MV-4-11 (cell line): ENCODE measurements around the gene ZCWPW2.

ENCODE experiments used
- DNase-seq: peaks from one replicate; lab custom pipeline; 2025; lab: John Stamatoyannopoulos, UW

ZCWPW2 gene

DNA sequence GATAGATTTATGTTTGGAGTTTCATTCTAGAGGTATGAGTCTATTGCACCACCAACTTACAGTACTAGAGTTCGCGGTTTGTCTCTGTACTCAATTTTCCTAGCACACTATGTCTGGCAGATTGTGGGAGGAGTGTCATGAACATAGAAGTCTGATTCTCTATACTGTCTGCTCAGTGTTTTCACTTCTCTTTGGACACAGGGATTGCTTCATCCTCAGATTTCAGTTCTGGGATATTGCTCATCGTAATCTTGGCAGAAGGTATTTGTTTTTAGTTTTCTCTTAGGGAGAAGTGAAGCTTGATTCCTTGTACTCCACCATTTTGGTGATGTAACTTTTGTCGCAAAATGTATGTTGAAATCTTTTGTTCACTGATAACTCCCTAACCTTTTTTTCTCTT, 27.9 kb downstream of the ZCWPW2 start:
- peak; percentile 99 for DNase-seq

DNA sequence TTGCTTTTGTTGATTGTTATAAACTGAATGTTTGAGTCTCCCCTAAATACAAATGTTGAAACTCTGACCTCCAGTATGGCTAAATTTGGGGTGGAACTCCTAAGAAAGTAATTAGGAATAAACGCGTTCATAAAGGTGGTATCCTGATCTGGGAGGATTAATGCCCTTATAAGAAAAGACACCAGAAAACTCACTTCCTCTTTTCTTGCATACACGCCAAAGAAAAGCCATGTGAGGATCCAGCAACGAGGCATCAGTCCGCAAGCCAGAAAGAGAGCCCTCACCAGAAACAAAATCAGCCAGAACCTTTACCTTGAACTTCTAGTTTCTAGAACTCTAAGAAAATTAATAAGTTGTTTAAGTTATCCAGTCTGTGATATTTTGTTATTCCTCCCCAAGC, 37.5 kb downstream of the ZCWPW2 start:
- peak; percentile 69 for DNase-seq

DNA sequence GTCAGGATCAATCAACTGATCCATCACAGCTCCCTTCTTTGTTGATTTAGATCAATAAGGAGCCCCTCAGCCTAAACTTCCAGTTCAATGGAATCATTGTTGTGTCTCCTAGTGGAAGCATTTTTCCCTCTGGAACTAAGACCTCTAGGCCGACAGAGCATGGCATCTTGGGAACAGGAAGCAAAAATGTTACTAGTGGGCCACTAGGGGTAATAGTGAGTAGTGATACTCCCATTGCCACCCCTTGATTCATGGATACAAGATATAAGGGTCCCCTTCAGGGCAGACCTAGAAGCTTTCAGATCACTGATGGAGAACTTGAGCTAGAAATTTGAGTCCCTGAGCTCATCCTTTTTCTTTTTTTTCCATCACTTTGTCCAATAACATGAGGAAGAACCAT, 40.5 kb downstream of the ZCWPW2 start:
- DNase-seq: no peak

DNA sequence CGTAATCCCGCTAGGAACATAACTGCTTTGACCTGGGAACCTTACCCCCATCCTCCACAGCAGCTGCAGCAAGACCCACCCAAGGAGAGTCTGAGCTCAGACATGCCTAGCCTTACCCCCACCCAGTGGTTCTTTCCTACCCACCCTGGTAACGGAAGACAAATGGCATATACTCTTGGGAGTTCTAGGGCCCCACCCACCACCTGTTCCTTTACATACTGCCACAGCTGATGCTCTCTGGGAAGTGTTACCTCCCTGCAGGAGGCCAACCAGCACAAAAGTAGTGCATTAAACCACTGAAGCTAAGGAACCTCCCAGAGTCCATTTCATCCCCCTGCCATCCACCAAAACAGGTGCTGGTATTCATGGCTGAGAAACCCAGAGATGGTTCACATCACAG, 50.7 kb downstream of the ZCWPW2 start:
- no peak for DNase-seq

DNA sequence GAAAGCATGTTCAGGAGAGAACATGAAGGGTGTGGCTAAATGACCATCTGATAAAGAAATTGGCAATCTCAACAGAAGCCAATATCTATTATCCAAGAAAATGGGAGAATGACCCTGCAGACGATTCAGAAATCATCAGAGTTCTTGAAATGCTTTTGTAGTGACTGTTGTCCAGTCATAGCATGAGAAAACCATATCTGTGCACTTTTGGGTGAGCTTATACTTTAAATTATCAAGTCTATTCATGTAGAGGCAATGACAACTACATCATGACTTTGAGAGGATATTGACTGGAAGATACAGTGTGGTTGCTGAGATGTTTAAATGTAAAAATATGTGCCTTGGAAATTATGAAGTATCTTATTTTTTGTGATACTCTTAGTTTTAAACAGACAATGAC, 57.7 kb downstream of the ZCWPW2 start:
- no peak for DNase-seq

DNA sequence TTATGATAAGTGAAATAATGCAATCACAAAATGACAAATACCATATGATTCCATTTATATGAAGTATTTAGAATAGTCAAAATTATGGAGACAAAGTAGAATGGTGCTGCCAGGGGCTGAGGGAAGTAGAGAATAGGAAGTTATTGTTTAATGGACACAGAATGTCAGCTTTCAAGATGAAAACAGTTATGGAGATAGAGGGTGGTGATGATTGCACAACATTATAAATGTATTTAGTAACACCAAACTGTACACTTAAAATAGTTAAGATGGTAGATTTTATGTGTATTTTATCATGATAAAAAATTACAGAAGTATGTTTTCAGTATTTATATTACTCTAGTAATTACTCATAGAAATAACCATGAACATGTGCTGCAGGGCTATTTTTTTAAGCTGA, 100.9 kb downstream of the ZCWPW2 start:
- peak; percentile 57 for DNase-seq

DNA sequence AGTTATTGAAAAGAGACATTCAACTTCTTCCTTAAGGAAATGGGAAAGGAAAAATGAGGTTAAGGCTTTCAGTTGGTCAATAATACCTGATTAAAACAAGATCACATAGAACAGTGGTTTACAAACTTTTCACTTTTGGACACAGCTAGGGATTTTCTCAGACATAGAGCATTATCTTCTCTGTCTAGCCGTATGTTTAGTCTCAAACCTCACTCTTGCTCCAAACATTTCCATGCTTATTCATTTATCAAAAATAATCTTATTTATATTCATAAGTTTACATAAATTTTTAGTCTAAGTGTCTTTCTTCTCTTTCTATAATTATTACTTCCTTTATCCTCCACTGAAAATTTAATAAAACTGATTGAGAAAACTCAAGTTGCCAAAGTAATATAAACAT, 114.3 kb downstream of the ZCWPW2 start:
- DNase-seq: no peak

DNA sequence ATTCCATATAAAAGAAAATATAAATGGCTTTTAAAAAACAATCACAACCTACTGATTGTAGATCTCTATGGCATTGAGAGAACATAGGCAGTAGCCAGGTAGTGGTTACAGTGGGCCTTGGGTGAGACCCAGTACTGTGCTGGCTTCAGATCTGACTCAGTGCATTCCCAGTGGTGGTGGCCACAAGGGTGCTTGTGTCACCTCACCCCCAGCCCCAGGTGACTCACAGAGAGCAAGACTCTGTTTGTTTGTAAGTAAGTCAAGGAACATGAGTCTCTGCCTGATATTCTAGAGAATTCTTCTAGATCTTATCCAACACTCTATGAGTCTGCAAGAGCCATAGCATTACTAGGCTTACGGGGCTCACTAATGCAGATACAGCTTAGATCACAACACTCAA, 118.9 kb downstream of the ZCWPW2 start:
- no peak for DNase-seq

DNA sequence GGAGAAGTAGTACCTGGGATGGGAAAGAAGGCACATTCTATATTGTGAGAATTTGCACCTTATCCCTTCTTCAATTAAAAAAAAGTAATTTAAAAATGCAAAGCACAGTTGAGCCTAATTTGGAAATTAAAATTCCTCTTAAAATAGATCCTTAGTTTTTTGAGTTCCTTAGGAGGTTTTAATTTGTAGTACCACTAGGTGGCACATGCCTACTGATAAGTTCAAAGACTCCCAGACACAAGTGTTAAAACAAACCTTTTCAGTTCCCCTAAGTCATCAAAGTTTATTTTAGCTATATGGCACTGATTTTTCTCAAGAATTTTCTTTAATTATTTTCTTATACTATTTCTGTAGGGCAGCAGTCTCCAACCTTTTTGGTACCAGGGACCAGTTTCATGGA, 127.7 kb downstream of the ZCWPW2 start:
- peak; percentile 35 for DNase-seq

DNA sequence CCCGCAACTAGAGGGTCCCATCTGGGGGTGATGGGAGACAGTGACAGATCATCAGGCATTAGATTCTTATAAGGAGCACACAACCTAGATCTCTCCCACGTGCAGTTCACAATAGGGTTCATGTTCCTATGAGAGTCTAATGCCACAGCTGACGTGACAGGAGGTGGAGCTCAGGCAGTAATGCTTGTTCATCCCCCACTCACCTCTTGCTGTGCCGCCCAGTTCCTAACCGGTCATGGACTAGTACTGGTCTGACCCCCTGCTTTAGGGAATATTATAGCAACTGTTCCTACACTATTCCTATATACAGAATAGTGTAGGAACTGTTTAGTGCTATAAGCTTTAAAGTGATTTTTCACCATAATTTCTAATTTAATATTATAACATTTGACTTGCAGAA, 128.2 kb downstream of the ZCWPW2 start:
- DNase-seq: no peak

DNA sequence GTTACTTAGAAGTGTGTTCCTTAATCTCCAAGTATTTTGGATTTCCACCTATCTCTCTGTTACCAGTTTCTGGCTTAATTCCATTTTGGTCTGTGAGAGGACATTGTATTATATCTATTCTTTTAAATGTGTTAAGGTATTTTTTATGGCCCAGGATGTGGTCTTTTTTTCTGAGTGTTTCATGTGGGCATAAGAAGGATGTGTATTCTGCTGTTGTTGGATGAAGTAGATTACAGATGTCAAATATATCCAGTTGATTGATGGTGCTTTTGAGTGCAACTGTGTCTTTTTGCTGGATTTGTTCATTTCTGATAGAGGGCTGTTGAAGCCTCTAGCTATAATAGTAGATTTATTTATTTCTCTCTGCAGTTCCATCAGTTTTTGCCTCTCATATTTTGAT, 136.6 kb downstream of the ZCWPW2 start:
- DNase-seq: no peak

DNA sequence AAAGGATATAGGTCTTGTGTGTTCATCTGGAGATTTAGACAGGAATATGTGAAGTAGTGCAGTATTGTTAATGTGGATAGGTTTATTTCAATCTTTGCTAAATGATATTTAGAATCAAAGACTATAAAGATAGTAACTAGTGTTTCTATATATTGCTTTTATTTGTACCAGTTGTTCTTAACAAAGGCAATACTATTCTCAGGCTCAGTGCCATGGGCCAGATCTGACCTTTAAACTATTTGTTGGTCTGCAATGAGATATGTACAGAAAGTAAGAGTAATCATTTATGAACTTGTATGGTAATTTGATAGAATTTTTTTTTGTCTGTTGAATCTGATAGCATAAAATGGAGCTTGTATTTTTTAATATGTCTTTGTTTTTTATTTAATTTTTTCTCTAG, 146.8 kb downstream of the ZCWPW2 start:
- DNase-seq: no peak

DNA sequence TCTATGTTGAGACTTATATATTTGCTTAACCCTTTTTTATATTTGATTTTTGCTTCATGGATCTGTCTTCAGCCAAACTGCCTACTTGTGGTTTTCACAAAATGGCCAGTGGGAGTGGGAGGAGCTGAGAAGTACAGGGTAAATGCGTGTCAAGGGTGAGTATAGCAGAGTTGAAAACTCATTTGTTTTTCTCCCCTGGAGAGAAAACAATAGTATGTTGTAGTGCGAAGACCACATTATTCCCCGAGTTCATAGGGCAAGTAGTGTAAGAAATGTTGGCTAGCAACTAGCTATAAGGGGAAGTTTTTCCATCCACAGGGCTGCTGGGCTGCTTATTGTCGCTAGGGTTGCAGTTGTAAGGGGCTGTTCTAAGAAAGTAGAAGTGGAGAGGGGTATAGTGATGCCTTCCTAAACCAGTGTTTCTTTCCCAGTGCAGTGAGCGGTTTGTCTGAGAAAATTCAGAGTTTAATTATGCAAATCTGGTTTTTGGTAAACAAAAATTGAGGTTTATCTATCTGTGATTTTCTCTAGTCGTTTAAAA, 153.9 kb downstream of the ZCWPW2 start:
- no peak for DNase-seq

DNA sequence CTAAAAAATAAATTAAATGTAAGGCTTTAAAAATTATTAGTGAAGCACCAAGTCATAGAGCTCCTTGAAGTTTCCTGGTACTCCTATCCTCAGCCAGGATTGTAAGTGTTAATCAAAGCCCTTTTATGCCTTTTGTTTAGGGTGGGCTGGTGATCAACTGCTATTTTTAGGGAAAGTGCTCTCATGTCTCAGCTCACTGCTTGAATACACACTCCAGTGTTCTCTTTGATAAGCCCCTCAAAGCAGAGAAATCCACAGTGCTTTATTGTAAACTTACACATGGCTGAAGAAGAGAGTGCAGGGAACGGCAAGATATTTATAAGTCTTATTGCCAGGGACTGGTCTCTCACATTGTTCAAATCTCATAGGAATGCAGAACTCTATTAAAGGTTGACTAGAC, 156.5 kb downstream of the ZCWPW2 start:
- DNase-seq: no peak

DNA sequence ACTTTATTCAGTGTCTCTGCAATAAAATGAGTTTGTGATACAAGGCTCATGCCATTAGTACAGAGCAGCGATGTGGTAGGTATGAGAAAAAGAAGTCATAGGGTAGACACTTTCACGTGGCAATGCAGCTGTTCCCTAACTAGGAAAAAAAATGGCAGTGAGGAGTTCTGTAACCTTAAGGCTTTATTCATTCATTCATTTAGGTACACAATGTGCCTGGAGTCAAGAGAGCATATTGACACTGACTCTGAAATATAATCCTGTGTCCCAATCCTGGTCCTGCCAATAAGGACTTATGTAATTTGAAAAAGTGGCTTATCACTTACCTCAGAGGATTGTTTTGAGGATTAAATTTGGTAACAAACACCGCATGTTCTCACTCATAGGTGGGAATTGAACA, 173.1 kb downstream of the ZCWPW2 start:
- DNase-seq: no peak

DNA sequence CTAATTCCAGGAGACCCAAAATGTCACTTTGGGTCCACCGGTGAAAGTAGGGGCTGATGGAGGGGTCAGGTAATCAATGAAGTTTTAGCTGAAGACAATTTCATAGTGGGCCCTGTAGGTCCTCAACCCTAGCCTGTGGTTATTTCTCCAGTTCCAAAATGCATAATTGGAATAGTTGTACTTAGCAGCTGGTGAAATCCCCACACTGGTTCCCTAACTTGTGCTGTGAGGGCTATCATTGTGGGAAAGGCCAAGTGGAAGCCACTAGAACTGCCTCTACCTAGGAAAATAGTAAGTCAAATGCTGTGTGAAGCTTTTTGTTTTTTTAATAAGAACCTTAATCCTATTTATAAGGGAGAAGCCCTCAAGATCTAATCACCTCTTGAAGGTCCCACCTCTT, 193.8 kb downstream of the ZCWPW2 start:
- no peak for DNase-seq

DNA sequence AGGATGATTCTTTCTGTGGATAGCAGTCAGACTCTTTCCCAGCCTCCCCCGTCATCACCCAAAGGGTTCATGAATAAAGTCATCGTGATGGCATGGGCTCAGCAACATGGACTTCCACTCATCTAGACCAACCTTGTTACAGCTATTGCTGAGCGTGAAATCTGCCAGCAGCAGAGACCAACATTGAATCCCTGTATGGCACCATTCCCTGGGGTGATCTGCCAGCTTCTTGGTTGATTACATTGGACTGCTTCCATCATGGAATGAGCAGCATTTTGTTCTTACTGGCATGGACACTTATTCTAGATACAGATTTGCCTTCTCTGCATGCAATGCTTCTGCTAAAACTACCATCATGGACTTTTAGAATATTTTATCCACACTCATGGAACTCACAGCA, 195.7 kb downstream of the ZCWPW2 start:
- no peak for DNase-seq

DNA sequence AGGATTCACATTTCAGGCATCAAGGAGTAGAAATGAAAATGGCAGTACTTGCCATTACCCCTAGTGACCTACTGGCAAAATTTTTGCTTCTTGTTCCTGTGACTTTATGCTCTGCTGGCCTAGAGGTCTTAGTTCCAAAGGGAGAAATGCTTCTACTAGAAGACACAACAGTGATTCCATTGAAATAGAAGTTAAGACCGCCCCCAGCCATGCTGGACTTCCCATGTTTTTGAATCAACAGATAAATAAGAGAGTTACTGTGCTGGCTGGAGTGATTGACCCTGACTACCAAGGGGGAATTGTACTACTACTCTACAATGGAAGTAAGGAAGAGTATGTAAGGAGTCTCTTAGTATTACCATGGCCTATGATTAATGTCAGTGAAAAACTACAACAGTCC, 196.3 kb downstream of the ZCWPW2 start:
- no peak for DNase-seq

DNA sequence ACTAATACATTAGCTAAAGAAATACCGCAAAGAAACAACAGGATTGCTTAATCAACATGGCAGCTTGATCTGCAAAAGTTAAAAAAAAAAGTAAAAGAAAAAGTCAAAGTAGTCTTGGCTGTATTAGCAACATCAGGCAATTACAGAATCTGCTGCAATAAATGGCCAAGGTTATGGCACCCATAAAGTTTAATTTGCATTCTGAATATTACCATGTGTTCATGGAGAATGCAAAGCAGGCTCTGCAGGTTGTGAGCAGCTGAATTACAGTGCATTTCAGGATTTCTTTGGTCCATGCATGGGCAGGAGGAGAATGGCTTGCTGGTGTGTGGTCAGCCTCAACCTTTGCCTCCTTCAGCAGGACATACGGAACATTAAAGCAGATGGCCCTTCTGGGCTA, 199.2 kb downstream of the ZCWPW2 start:
- DNase-seq: no peak

DNA sequence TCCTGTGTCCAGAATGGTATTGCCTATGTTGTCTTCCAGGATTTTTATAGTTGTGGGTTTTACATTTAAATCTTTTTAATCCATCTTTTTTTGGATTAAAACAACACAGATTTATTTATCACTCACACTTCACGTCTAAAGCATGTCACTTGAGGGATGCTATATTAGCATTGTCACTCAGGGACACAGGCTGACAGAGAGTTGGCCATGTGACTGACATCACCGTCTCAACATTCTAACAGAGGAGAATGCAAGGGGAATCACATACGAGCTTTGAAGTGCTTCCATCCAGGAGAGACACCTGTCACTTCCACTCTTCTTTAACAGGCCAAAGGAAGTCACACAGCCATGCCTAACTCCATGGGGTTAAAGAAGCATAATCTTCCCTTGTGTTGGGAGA, 204.7 kb downstream of the ZCWPW2 start:
- DNase-seq: no peak

DNA sequence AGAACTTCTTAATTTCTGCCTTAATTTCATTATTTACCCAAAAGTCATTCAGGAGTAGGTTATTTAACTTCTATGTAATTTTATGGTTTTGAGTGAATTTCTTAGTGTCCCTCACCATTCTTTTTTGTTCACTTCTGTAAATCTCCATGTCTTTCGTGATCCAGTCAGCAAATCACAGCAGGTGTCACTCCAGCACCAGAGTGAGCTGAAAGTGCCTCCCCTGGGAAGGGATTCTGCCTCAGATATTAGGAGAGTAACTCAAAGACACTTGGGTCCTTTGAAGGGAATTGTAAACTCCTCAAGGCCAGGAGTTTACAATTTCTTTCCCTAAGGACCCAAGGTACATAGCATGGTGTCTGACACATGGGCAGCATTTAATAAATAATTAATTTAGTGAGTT, 207.7 kb downstream of the ZCWPW2 start:
- DNase-seq: no peak

DNA sequence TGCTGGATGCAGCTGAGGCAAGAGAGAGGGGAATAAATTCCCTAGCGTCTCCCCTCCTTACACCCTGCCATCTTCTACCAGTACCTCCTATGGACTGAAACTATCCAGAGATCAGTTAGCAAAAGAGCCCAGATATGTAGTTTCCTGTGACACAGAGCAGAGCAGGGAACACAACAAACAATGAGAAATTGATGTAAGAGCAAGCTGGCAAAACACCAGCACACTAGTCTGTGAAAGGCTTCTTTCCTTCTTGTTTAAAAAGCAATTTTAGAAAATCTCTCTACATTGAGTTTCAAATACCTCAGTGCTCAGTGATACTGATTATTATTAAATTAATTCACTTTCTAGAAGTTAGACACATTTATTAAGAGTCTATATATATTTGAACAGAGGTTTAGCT, 215.7 kb downstream of the ZCWPW2 start:
- no peak for DNase-seq

DNA sequence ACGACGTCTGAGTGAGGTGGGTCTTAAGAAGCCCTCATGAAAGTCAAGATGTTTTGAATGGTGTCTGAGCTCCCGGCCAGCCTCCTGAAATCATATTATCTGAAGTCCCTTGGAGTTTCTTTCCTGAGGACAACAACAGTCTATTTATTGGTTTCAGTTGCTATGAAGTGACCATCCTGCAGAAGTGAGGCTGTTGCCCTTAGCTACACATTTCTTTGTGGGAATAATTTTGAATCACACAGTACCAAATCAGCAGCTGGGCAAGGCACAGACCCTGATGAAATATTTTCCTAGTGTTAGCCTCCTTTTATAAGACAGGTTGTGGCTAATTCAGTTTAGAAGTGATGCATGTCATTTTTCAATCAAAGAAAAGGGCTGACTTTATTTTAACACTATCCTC, 220.8 kb downstream of the ZCWPW2 start:
- no peak for DNase-seq

DNA sequence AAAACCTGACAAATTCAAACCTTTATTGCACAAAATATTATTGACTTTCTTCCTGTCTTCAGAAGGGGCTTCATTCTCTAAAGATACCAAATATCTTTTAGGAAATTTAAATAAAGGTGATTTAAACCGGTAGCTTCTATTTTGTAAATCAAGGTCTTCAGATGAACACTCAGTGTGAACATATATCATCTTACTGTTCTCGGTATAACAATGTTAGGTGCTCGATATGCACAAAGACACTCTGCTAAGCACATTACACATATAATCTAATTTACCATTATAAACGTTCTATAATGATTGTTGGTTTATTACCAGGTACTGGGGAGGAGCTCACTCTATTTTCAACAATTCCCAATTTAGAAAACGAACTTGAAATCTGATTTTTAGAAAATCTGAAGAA, 225.5 kb downstream of the ZCWPW2 start:
- no peak for DNase-seq

DNA sequence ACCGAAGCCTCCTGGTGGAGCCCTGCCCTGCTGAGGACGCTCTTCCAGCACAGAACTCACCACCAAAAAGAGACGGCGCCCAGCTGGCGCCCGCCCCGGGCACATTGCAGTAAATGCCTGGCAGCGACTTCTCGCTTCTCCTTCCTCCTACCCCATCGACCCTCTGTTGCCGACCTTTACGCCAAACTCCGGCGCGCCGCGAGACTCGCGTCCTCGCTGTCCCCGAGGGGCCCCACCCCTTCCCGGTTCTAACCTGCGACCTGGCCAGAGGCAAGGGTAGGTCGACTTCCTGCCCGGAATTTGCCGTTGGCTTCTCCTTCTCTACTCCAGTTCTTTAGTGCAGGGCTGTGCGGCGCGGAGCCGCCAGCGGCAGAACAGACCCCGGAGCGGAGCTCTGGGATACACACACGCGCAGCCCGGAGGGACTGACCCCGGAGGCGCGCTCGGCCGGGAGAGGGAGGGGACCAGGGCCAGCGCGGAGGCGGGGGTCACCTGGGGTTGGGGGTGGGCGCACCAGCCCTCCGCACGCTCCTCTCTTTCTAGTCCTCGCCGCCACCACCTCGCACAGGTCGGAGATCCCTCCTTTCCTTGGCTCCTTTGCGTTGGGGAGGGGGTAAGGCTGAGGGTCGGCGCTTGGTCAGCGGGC, 226.7 kb downstream of the ZCWPW2 start:
- DNase-seq: no peak
